H1 (cell line): Measurements from ENCODE around the gene MTF2. TPM values are rescaled to one million over a fixed set of nuclear protein-coding genes. Genes with fewer than 3 reads are reported as not detected.

Experiments
- CTCF ChIA-PET: fragments of 300-600 bp; sonication (Branson Sonifier 250); formaldehyde crosslinking; loops from one replicate; lab custom pipeline; 2021; ENCODE audit not compliant: partially characterized antibody; lab: Charles Lee
- POLR2A ChIA-PET: fragments of 300-600 bp; sonication (Branson Sonifier 250); formaldehyde crosslinking; loops from one replicate; lab custom pipeline; 2021; ENCODE audit warnings: inconsistent platforms; ENCODE audit not compliant: partially characterized antibody; lab: Charles Lee
- DNase-seq, 2 experiments: peaks; one replicate each; pipeline versions ENCODE4 v3.0.0 to v3.0.0-alpha.2; 2010 to 2022; ENCODE audit warnings: low spot score in 2 of 2, low read depth in 1 of 2, mixed read lengths in 1 of 2
- FAIRE-seq: peaks from 2 replicates; lab custom pipeline; 2011; peaks lifted over from hg19 to GRCh38; lab: Jason Lieb, UNC
- H2AFZ ChIP-seq: 2 replicates; pipeline ENCODE4 v1.8.1; 2012; ENCODE audit warnings: low read length, inconsistent platforms
- H2AK5ac ChIP-seq: 2 replicates; pipeline ENCODE4 v1.6.1; 2013; ENCODE audit warnings: low read depth, low read length
- H2BK120ac ChIP-seq: replicated peaks from 2 replicates; pipeline ENCODE3; 2013; ENCODE audit warnings: low read depth, low read length, inconsistent platforms
- H2BK12ac ChIP-seq: 2 replicates; pipeline ENCODE4 v1.6.1; 2013; ENCODE audit warnings: low read depth, low read length
- H2BK15ac ChIP-seq: 2 replicates; pipeline ENCODE4 v1.6.1; 2013; ENCODE audit warnings: low read length
- H2BK20ac ChIP-seq: 2 replicates; pipeline ENCODE4 v1.6.1; 2013; ENCODE audit warnings: low read length
- H2BK5ac ChIP-seq: 2 replicates; pipeline ENCODE4 v1.6.1; 2013; ENCODE audit warnings: low read depth, low read length
- H3K14ac ChIP-seq: 2 replicates; pipeline ENCODE4 v1.6.1; 2013; ENCODE audit warnings: inconsistent platforms; ENCODE audit not compliant: insufficient read length
- H3K18ac ChIP-seq: 2 replicates; pipeline ENCODE4 v1.6.1; 2013; ENCODE audit warnings: low read length; ENCODE audit errors: extremely low read depth
- H3K23ac ChIP-seq: 2 replicates; pipeline ENCODE4 v1.6.1; 2013; ENCODE audit warnings: inconsistent platforms; ENCODE audit not compliant: insufficient read length
- H3K23me2 ChIP-seq: 2 replicates; pipeline ENCODE4 v1.6.1; 2013; ENCODE audit warnings: low read depth, low read length
- H3K27ac ChIP-seq: 2 replicates; pipeline ENCODE4 v1.6.1; 2011; ENCODE audit warnings: low read depth, low read length, inconsistent platforms
- H3K27me3 ChIP-seq, 4 experiments: replicated peaks in 1 of 4; 1 replicate in 1 of 4; 2 replicates in 3 of 4; pipeline versions ENCODE4 v1.6.1 to v1.8.1; 2011 to 2013; ENCODE audit warnings: low read length in 3 of 4, mild to moderate bottlenecking in 3 of 4, inconsistent platforms in 2 of 4, mixed read lengths in 2 of 4, moderate library complexity in 1 of 4; ENCODE audit not compliant: control insufficient read depth in 3 of 4, insufficient read depth in 3 of 4; ENCODE audit errors: extremely low read depth in 1 of 4
- H3K36me3 ChIP-seq, 4 experiments: 2 replicates each; pipeline versions ENCODE4 v1.6.1 to v1.8.1; 2011 to 2013; ENCODE audit warnings: mild to moderate bottlenecking in 4 of 4, low read length in 3 of 4, moderate library complexity in 2 of 4, control low read depth in 1 of 4, inconsistent platforms in 1 of 4; ENCODE audit not compliant: insufficient read depth in 4 of 4, control insufficient read depth in 2 of 4
- H3K4ac ChIP-seq: replicated peaks from 2 replicates; pipeline ENCODE3; 2013; ENCODE audit warnings: low read length, low read depth, mixed read lengths, inconsistent platforms; ENCODE audit not compliant: insufficient read length
- H3K4me1 ChIP-seq, 4 experiments: replicated peaks in 1 of 4; 1 replicate in 1 of 4; 2 replicates in 3 of 4; pipeline versions ENCODE4 v1.6.1 to v1.8.1; 2011 to 2013; ENCODE audit warnings: low read length in 3 of 4, inconsistent platforms in 2 of 4, mixed read lengths in 1 of 4; ENCODE audit not compliant: insufficient read depth in 4 of 4, control insufficient read depth in 3 of 4
- H3K4me2 ChIP-seq, 2 experiments: 2 replicates each; pipeline versions ENCODE4 v1.6.1 to v1.8.1; 2011 to 2013; ENCODE audit warnings: low read depth in 2 of 2, low read length in 2 of 2, control low read depth in 1 of 2, inconsistent platforms in 1 of 2, mild to moderate bottlenecking in 1 of 2; ENCODE audit not compliant: insufficient read depth in 1 of 2
- H3K4me3 ChIP-seq, 4 experiments: fragments of 200-600, 300-600 bp in 1 of 4; sonication (generic), shearing (Covaris generic), sonication (Bioruptor Twin) in 1 of 4; 2 replicates each; pipeline versions ENCODE4 v1.5.1 to v1.8.1; 2011 to 2016; ENCODE audit warnings: low read length in 4 of 4, low read depth in 3 of 4, control low read depth in 2 of 4, inconsistent platforms in 2 of 4, mild to moderate bottlenecking in 2 of 4, mixed read lengths in 1 of 4, moderate library complexity in 1 of 4; ENCODE audit not compliant: insufficient read depth in 2 of 4; ENCODE audit errors: extremely low read depth in 1 of 4
- H3K56ac ChIP-seq: replicated peaks from 2 replicates; pipeline ENCODE3; 2013; ENCODE audit warnings: low read depth, mild to moderate bottlenecking, mixed read lengths, low read length, inconsistent platforms; ENCODE audit not compliant: insufficient read length
- H3K79me1 ChIP-seq: 2 replicates; pipeline ENCODE4 v1.6.1; 2013; ENCODE audit warnings: low read depth, low read length, control low read depth
- H3K79me2 ChIP-seq, 2 experiments: 2 replicates each; pipeline versions ENCODE4 v1.6.1 to v1.8.1; 2012 to 2013; ENCODE audit warnings: low read length in 2 of 2, mild to moderate bottlenecking in 2 of 2, inconsistent platforms in 1 of 2; ENCODE audit not compliant: insufficient read depth in 2 of 2, control insufficient read depth in 1 of 2
- H3K9ac ChIP-seq, 4 experiments: replicated peaks in 1 of 4; 1 replicate in 1 of 4; 2 replicates in 3 of 4; pipeline versions ENCODE4 v1.6.1 to v1.8.1; 2011 to 2013; ENCODE audit warnings: low read depth in 3 of 4, low read length in 3 of 4, control low read depth in 2 of 4, mild to moderate bottlenecking in 2 of 4, moderate library complexity in 2 of 4, inconsistent platforms in 1 of 4; ENCODE audit errors: extremely low read depth in 1 of 4
- H3K9me3 ChIP-seq, 2 experiments: 2 replicates each; pipeline versions ENCODE4 v1.6.1 to v1.8.1; 2012 to 2013; ENCODE audit warnings: mild to moderate bottlenecking in 2 of 2, moderate library complexity in 2 of 2, control low read depth in 1 of 2, inconsistent platforms in 1 of 2, low read depth in 1 of 2, low read length in 1 of 2, mixed read lengths in 1 of 2; ENCODE audit not compliant: insufficient read depth in 2 of 2
- H4K20me1 ChIP-seq, 2 experiments: replicated peaks in 1 of 2; 2 replicates each; pipeline versions ENCODE3 to v1.8.1; 2011 to 2013; ENCODE audit warnings: inconsistent platforms in 2 of 2, low read length in 2 of 2, mild to moderate bottlenecking in 1 of 2; ENCODE audit not compliant: insufficient read depth in 2 of 2, control insufficient read depth in 1 of 2
- H4K5ac ChIP-seq: 2 replicates; pipeline ENCODE4 v1.6.1; 2013; ENCODE audit warnings: low read length, low read depth, mixed read lengths, inconsistent platforms; ENCODE audit not compliant: insufficient read length
- H4K8ac ChIP-seq: 2 replicates; pipeline ENCODE4 v1.8.0; 2013; ENCODE audit warnings: mild to moderate bottlenecking, moderate library complexity, low read length, inconsistent platforms; ENCODE audit not compliant: insufficient read depth; ENCODE audit errors: extremely low read depth
- H4K91ac ChIP-seq: replicated peaks from 2 replicates; pipeline ENCODE3; 2013; ENCODE audit warnings: low read length, mixed read lengths, inconsistent platforms; ENCODE audit not compliant: insufficient read length
- BACH1 ChIP-seq: IDR thresholded peaks from 2 replicates; pipeline ENCODE4 v1.6.1; 2012; ENCODE audit warnings: low read length, improper control_type of control experiment
- NRF1 ChIP-seq: IDR thresholded peaks from 2 replicates; pipeline ENCODE4 v1.6.1; 2011; ENCODE audit warnings: mild to moderate bottlenecking, low read depth, low read length, improper control_type of control experiment
- RAD21 ChIP-seq, 2 experiments: IDR thresholded peaks in 1 of 2; conservative IDR thresholded peaks in 1 of 2; 2 replicates each; pipeline ENCODE4 v1.6.1; 2011; ENCODE audit warnings: low read depth in 2 of 2, low read length in 2 of 2, improper control_type of control experiment in 1 of 2, inconsistent platforms in 1 of 2, mild to moderate bottlenecking in 1 of 2, moderate library complexity in 1 of 2
- WGBS, 2 experiments: shearing (Covaris generic) in 1 of 2; methylation state at CpG; one replicate each; pipeline versions ENCODE4 v1.1.6 to v1.1.7; 2013 to 2015; ENCODE audit warnings: low lambda C conversion rate in 2 of 2, mixed read lengths in 2 of 2, inconsistent platforms in 1 of 2, low coverage in 1 of 2, missing lambda C conversion rate in 1 of 2; ENCODE audit not compliant: insufficient replicate concordance in 2 of 2, insufficient coverage in 1 of 2, insufficient read length in 1 of 2; ENCODE audit errors: extremely low coverage in 1 of 2, missing lambda C conversion rate in 1 of 2; 5-methylcytosine and 5-hydroxymethylcytosine counted together
- polyA plus RNA-seq, 7 experiments: library from polyadenylated mRNA; depleted of rRNA in 3 of 7; stranded (reverse) in 5 of 7; unstranded in 2 of 7; fragments of >200 nt in 5 of 7; fragments of 200-250 nt in 2 of 7; gene quantifications; 1 replicate in 5 of 7; 2 replicates in 1 of 7; 4 replicates in 1 of 7; pipeline versions ENCODE4 v1.2.1 to v1.2.3, GENCODE V29; 2011 to 2013; ENCODE audit warnings: missing spikeins in 2 of 7, mixed read lengths in 2 of 7
- total RNA-seq: library from RNA; stranded (reverse); fragmentation: NEBNext Ultra II Directional; extraction: Animal tissue kit (Norgen Biotek cat#: 25700); gene quantifications from 2 replicates; pipeline ENCODE4 v1.2.1, GENCODE V29; 2021
- TF ChIP-seq, protein P1 (sequence below): IDR thresholded peaks from 2 replicates; pipeline ENCODE4 v1.6.1; 2011; ENCODE audit warnings: low read depth, mild to moderate bottlenecking, low read length; ENCODE audit not compliant: insufficient read depth

The MTF2 gene
- total and polyA plus RNA-seq, 2 of the 8 experiments (the other 6 are each of a cell fraction or from before 2014, with no cell fraction given): 72.1 to 102 TPM

DNA sequence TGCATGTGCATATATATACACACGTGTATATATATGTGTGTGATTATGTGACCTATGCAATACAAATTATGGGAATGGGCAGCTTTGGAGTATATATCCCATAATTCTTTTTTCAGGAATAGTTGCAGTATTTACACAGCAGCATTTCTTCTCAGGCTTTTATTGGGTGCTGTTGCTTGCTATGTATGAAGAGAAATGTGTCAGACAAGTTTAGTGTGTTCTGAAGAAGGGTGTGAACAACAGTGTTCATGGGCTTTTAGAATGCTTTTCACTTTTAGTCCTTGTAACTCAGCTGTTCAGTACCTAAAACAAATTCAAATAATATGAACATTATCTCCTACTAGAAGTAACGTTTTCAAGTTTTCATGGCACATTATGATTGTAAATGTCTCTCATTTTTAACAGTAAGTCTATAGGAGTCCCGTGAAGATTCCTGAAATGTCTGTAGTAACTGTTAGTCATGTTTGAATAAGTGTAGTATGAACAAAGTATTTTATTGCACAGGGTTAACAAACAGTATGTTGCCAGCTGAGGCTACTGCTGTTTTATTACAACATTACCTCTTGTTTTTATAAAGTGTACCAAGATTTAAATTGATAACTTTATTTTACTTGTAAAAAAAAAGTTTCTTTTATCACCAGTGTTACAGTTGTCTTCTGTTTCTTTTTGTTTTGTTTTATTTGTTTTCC lies 58.7 kb downstream of the MTF2 start:
- Histone ChIP-seq H4K20me1 (peaks cover 1% of the 10 kb centered on the region in 2 experiments), H3K79me2 (peaks cover 0 to 12% of the 10 kb centered on the region in 2 experiments; a peak in 2 of 4 replicates), H3K4ac (no peak overlapping the region), H4K5ac (no peak overlapping the region), H3K23me2 (no peaks in the 10 kb centered on the region), H3K27me3 (no peaks in the 10 kb centered on the region), H2BK20ac (no peak overlapping the region), H3K36me3 (peaks cover 9 to 88% (median 37%) of the 10 kb centered on the region in 4 experiments), H3K23ac (no peak overlapping the region), H3K9me3 (no peaks in the 10 kb centered on the region), H3K4me2 (no peak overlapping the region), H2BK120ac (no peak overlapping the region), H4K91ac (no peak overlapping the region), H3K4me3 (no peak overlapping the region), H3K27ac (no peak overlapping the region), H2BK12ac (no peak overlapping the region), H2AK5ac (no peak overlapping the region), H3K4me1 (no peaks in the 10 kb centered on the region), H2BK5ac (no peak overlapping the region), H3K56ac (no peak overlapping the region), H3K9ac (no peak overlapping the region), H4K8ac (no peak overlapping the region), H3K79me1 (no peaks in the 10 kb centered on the region; the same call in none of the 2 replicates), H3K18ac (no peak overlapping the region), H3K14ac (no peak overlapping the region), H2BK15ac (no peak overlapping the region), H2AFZ (no peak overlapping the region)
- DNase-seq: no peak
- CTCF ChIA-PET: no interaction called here
- POLR2A ChIA-PET: no interaction called here
- FAIRE-seq: no peak
- 61% methylated on average over 3 of the region's 3 CpGs; no CpG with 5 or more reads in 1 of the 2 experiments for WGBS, 2 experiments
- TF ChIP-seq RAD21 (IDR thresholded peaks at IDR 0.05 in 1 of 2, conservative IDR thresholded peaks at IDR 0.05 in 1 of 2; ENCODE audit: low read depth in 2 of 2, low read length in 2 of 2) (no peak), BACH1 (no peak), NRF1 (no peak)
- TF ChIP-seq, protein P1, sequence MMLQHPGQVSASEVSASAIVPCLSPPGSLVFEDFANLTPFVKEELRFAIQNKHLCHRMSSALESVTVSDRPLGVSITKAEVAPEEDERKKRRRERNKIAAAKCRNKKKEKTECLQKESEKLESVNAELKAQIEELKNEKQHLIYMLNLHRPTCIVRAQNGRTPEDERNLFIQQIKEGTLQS: no peak
